Breast epithelium (tissue), 3 donors: ENCODE measurements around the gene EFTUD2.

Experiments used
- CTCF ChIP-seq, 3 donors: fragments of 450-650 bp; IDR thresholded peaks; one replicate each; pipeline ENCODE4 v1.5.1; 2016 to 2017; ENCODE audit warnings: antibody characterized with exemption in 3 of 3, mild to moderate bottlenecking in 3 of 3, moderate library complexity in 3 of 3
- POLR2AphosphoS5 ChIP-seq, 3 donors: sonication (generic); formaldehyde crosslinking; IDR thresholded peaks; one replicate each; pipeline ENCODE4 v1.6.1; 2017; ENCODE audit warnings: antibody characterized with exemption in 3 of 3

GRCh38 chr17:44850025-44850424, 49.2 kb downstream of the EFTUD2 start:
- no peak for TF ChIP-seq CTCF (IDR thresholded peaks at IDR 0.05)
- no peak for TF ChIP-seq POLR2AphosphoS5 (IDR thresholded peaks at IDR 0.05)
